ENCODE data around the gene RTTN. TPM values are rescaled to one million over a fixed set of nuclear protein-coding genes. Genes with fewer than 3 reads are reported as not detected.

RTTN gene
- total RNA-seq, 2 experiments from 2014 or later = 19.8 to 29.7 TPM

- POLR2A ChIA-PET = no interaction called here
- no peak overlapping the region for H3K27ac ChIP-seq (ENCODE audit: low read depth, low read length, poor library complexity, severe bottlenecking)
- no peak overlapping the region for H3K4me2 ChIP-seq (ENCODE audit: low read length)
- H3K79me2 ChIP-seq (ENCODE audit: insufficient read depth, low read depth, low read length) = no peaks in the 10 kb centered on the region
- H3K9me3 ChIP-seq (ENCODE audit: low read length) = no peaks in the 10 kb centered on the region
- TF ChIP-seq CTCF (conservative IDR thresholded peaks at IDR 0.05; ENCODE audit: low read length) (no peak), EZH2phosphoT487 (IDR thresholded peaks at IDR 0.05; ENCODE audit: borderline replicate concordance, low read depth, low read length) (no peak)
- intact Hi-C loops (cut with micrococcal nuclease; ENCODE audit: unreplicated experiment) = no loop called here
- H3K9me2 ChIP-seq (ENCODE audit: insufficient read depth, low read length) = no peaks in the 10 kb centered on the region
- no peaks in the 10 kb centered on the region for H3K4me1 ChIP-seq (ENCODE audit: insufficient read depth, low read length, poor library complexity, severe bottlenecking)
- H4K20me1 ChIP-seq (ENCODE audit: insufficient read depth, low read length) = no peaks in the 10 kb centered on the region
- no peak overlapping the region for H3K4me3 ChIP-seq (ENCODE audit: low read depth, low read length, poor library complexity, severe bottlenecking)
- H2AFZ ChIP-seq (ENCODE audit: low read length) = no peak overlapping the region
- CTCF ChIA-PET (ENCODE audit: unreplicated experiment) = no interaction called here
- BruUV-seq (replicated peaks) = no TSS peak
- no peak for DNase-seq (ENCODE audit: low spot score)
- peaks cover 4% of the 10 kb centered on the region; the same call in 1 of the 2 replicates for H3K36me3 ChIP-seq (ENCODE audit: insufficient read depth, low read length)
Observed at GRCh38 chr18:70074116-70074515, 131.4 kb downstream of the RTTN start.

GRCh38 chr18:70073432-70073831 lies 132.1 kb downstream of the RTTN start:
- H2AFZ ChIP-seq (ENCODE audit: low read length) = no peak overlapping the region
- no peaks in the 10 kb centered on the region for H3K9me2 ChIP-seq (ENCODE audit: insufficient read depth, low read length)
- BruUV-seq (replicated peaks) = no TSS peak
- H3K4me1 ChIP-seq (ENCODE audit: insufficient read depth, low read length, poor library complexity, severe bottlenecking) = no peaks in the 10 kb centered on the region
- ChIA-PET POLR2A (no interaction called here), CTCF (ENCODE audit: unreplicated experiment) (no interaction called here)
- H3K27ac ChIP-seq (ENCODE audit: low read depth, low read length, poor library complexity, severe bottlenecking) = no peak overlapping the region
- TF ChIP-seq EZH2phosphoT487 (IDR thresholded peaks at IDR 0.05; ENCODE audit: borderline replicate concordance, low read depth, low read length) = no peak
- TF ChIP-seq CTCF (conservative IDR thresholded peaks at IDR 0.05; ENCODE audit: low read length) = no peak
- H3K9me3 ChIP-seq (ENCODE audit: low read length) = no peaks in the 10 kb centered on the region
- peaks cover 4% of the 10 kb centered on the region; the same call in 1 of the 2 replicates for H3K36me3 ChIP-seq (ENCODE audit: insufficient read depth, low read length)
- H3K4me3 ChIP-seq (ENCODE audit: low read depth, low read length, poor library complexity, severe bottlenecking) = no peak overlapping the region
- H3K79me2 ChIP-seq (ENCODE audit: insufficient read depth, low read depth, low read length) = no peaks in the 10 kb centered on the region
- no peaks in the 10 kb centered on the region for H4K20me1 ChIP-seq (ENCODE audit: insufficient read depth, low read length)
- intact Hi-C loops (cut with micrococcal nuclease; ENCODE audit: unreplicated experiment) = no loop called here
- DNase-seq (ENCODE audit: low spot score) = no peak
- H3K4me2 ChIP-seq (ENCODE audit: low read length) = no peak overlapping the region

GRCh38 chr18:70072678-70073077 lies 132.8 kb downstream of the RTTN start:
- no peaks in the 10 kb centered on the region for H4K20me1 ChIP-seq (ENCODE audit: insufficient read depth, low read length)
- H3K36me3 ChIP-seq (ENCODE audit: insufficient read depth, low read length) = peaks cover 4% of the 10 kb centered on the region; the same call in 1 of the 2 replicates
- no peak for DNase-seq (ENCODE audit: low spot score)
- H3K27ac ChIP-seq (ENCODE audit: low read depth, low read length, poor library complexity, severe bottlenecking) = no peak overlapping the region
- H3K9me2 ChIP-seq (ENCODE audit: insufficient read depth, low read length) = no peaks in the 10 kb centered on the region
- no peak for TF ChIP-seq CTCF (conservative IDR thresholded peaks at IDR 0.05; ENCODE audit: low read length)
- no peak for TF ChIP-seq EZH2phosphoT487 (IDR thresholded peaks at IDR 0.05; ENCODE audit: borderline replicate concordance, low read depth, low read length)
- ChIA-PET CTCF (ENCODE audit: unreplicated experiment) (no interaction called here), POLR2A (no interaction called here)
- H2AFZ ChIP-seq (ENCODE audit: low read length) = no peak overlapping the region
- intact Hi-C loops (cut with micrococcal nuclease; ENCODE audit: unreplicated experiment) = no loop called here
- no peak overlapping the region for H3K4me2 ChIP-seq (ENCODE audit: low read length)
- no peak overlapping the region for H3K4me3 ChIP-seq (ENCODE audit: low read depth, low read length, poor library complexity, severe bottlenecking)
- no TSS peak for BruUV-seq (replicated peaks)
- no peaks in the 10 kb centered on the region for H3K4me1 ChIP-seq (ENCODE audit: insufficient read depth, low read length, poor library complexity, severe bottlenecking)
- H3K79me2 ChIP-seq (ENCODE audit: insufficient read depth, low read depth, low read length) = no peaks in the 10 kb centered on the region
- H3K9me3 ChIP-seq (ENCODE audit: low read length) = no peaks in the 10 kb centered on the region

Data from OCI-LY7 (cell line).